Measurements from ENCODE around the gene SBF2. TPM values are rescaled to one million over a fixed set of nuclear protein-coding genes. Genes with fewer than 3 reads are reported as not detected.
"Not testable (repeated sequence)": the region's sequence is repeated elsewhere in the genome, so short reads cannot be mapped to it uniquely, and the experiment has no call there.

The SBF2 gene
- total RNA-seq, 1 donor from 2014 or later, result 12.0 TPM

GRCh38 chr11:10004526-10005113 is 289.4 kb downstream of the SBF2 start:
- Mint-ChIP-seq H3K27ac (no peak overlapping the region), H3K36me3 (ENCODE audit: low read depth) (no peaks in the 10 kb centered on the region), H3K4me3 (no peak overlapping the region), H3K9me3 (peaks cover 5% of the 10 kb centered on the region), H3K27me3 (no peaks in the 10 kb centered on the region), H3K4me1 (no peaks in the 10 kb centered on the region)
- TF ChIP-seq, protein P1, sequence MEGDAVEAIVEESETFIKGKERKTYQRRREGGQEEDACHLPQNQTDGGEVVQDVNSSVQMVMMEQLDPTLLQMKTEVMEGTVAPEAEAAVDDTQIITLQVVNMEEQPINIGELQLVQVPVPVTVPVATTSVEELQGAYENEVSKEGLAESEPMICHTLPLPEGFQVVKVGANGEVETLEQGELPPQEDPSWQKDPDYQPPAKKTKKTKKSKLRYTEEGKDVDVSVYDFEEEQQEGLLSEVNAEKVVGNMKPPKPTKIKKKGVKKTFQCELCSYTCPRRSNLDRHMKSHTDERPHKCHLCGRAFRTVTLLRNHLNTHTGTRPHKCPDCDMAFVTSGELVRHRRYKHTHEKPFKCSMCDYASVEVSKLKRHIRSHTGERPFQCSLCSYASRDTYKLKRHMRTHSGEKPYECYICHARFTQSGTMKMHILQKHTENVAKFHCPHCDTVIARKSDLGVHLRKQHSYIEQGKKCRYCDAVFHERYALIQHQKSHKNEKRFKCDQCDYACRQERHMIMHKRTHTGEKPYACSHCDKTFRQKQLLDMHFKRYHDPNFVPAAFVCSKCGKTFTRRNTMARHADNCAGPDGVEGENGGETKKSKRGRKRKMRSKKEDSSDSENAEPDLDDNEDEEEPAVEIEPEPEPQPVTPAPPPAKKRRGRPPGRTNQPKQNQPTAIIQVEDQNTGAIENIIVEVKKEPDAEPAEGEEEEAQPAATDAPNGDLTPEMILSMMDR (IDR thresholded peaks at IDR 0.05), result no peak
- CTCF ChIA-PET, result interaction anchor here (1.1 kb wide), 1 partner anchor 650 kb away, joined by 3 read pairs; no protein-coding TSS in a partner anchor
- POLR2A ChIA-PET, result no interaction called here
- DNase-seq, result no peak
- ATAC-seq (ENCODE audit: low read depth), result no peak
- intact Hi-C loops (cut with micrococcal nuclease), result no loop called here

DNA sequence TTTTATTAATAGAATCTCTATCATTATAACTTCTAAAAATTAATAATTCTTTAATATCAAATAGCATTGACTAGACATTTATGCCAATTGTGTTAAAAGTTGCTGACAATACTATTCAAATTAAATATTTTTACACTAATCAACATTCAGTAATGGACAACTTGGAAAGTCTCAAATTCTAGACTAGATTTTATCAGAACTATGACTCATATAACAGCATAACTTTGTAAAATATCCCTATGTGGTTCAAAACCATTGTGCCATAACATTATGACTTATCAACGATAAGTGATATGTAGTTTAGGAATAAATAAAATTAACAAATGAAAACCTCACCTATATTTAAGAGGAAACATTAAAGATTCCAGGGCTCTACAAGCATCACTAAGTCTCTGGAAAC is 291.8 kb downstream of the SBF2 start:
- TF ChIP-seq, protein P1 (IDR thresholded peaks at IDR 0.05), result no peak
- H3K27me3 Mint-ChIP-seq, result no peaks in the 10 kb centered on the region
- H3K4me3 Mint-ChIP-seq, result no peak overlapping the region
- DNase-seq, result no peak
- H3K4me1 Mint-ChIP-seq, result no peaks in the 10 kb centered on the region
- H3K27ac Mint-ChIP-seq, result no peak overlapping the region
- peaks cover 2% of the 10 kb centered on the region for H3K36me3 Mint-ChIP-seq (ENCODE audit: low read depth)
- intact Hi-C loops (cut with micrococcal nuclease), result no loop called here
- H3K9me3 Mint-ChIP-seq, result no peaks in the 10 kb centered on the region
- POLR2A ChIA-PET, result no interaction called here
- ATAC-seq (ENCODE audit: low read depth), result no peak
- CTCF ChIA-PET, result no interaction called here

DNA sequence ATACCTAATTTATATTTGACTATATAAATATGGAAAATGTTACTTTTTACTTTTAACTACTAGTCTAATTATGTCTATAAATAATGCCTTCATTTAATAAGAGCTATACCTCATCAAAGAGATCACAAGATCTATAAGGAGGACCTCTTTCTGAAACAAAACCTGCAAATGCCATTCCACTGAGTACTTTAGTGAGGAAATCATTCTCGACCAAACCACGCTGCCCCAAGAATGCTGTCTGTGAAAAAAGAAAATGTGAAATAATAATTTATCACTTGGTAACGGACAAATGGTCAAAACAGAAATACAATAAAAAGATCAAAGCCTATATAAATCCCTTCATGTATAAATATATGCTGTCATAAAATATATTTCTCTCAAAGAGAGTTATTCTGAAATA is 301.7 kb downstream of the SBF2 start:
- no peak for ATAC-seq (ENCODE audit: low read depth)
- H3K36me3 Mint-ChIP-seq (ENCODE audit: low read depth), result peaks cover 3% of the 10 kb centered on the region
- H3K27ac Mint-ChIP-seq, result no peak overlapping the region
- peaks cover 12% of the 10 kb centered on the region for H3K4me1 Mint-ChIP-seq
- CTCF ChIA-PET, result no interaction called here
- H3K27me3 Mint-ChIP-seq, result no peaks in the 10 kb centered on the region
- no peak overlapping the region for H3K4me3 Mint-ChIP-seq
- no peak for DNase-seq
- intact Hi-C loops (cut with micrococcal nuclease), result loop anchor here (5.0 kb wide), 1 partner anchor 330 kb away; no protein-coding TSS in a partner anchor
- POLR2A ChIA-PET, result no interaction called here
- H3K9me3 Mint-ChIP-seq, result no peaks in the 10 kb centered on the region
- TF ChIP-seq, protein P1 (IDR thresholded peaks at IDR 0.05), result no peak

DNA sequence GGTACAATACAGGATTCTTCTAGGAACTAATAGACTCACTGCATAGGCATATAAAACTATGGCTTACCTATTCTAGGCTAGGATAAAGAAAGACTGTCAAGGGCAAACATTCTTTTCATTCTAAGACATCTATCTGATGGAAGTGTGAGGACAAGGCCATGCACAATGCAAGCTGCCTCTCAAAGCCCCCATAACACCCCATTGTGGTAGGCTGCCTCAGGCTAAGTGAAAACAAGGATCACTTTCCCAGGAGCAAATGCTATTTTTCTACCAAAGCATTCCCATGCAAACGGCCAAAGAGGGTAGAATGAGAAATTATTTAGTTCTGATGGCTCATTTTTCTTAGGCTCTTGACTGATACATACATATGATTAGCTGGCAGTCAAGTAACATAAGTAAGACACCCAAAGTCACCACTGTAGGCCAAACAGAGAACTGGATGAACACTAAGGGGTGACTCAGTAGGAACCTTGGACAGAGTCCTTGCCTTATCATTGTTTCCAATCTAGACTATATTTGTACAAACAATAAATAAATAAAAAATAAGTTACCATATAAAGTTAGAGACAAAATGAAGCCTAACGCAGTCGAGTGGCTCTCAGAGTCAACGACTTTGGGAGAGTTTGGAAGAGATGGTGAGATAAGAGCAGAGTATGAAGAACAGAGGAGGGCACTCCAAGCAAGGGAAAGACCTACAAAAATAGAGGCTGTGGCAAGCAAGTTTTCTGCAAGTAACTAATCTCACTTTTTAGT is 303.6 kb downstream of the SBF2 start:
- no peak overlapping the region for H3K27ac Mint-ChIP-seq
- H3K4me1 Mint-ChIP-seq, result peaks cover 31% of the 10 kb centered on the region
- TF ChIP-seq, protein P1 (IDR thresholded peaks at IDR 0.05), result no peak
- H3K4me3 Mint-ChIP-seq, result no peak overlapping the region
- intact Hi-C loops (cut with micrococcal nuclease), result loop anchor here (5.0 kb wide), 1 partner anchor 332 kb away; no protein-coding TSS in a partner anchor
- ChIA-PET CTCF (no interaction called here), POLR2A (no interaction called here)
- peaks cover 4% of the 10 kb centered on the region for H3K9me3 Mint-ChIP-seq
- peaks cover 3% of the 10 kb centered on the region for H3K36me3 Mint-ChIP-seq (ENCODE audit: low read depth)
- H3K27me3 Mint-ChIP-seq, result no peaks in the 10 kb centered on the region
- DNase-seq, result no peak
- no peak for ATAC-seq (ENCODE audit: low read depth)

GRCh38 chr11:9987303-9987702 is 306.7 kb downstream of the SBF2 start:
- peak overlapping the region; percentile 67 for H3K27ac Mint-ChIP-seq
- CTCF ChIA-PET; H3K36me3 Mint-ChIP-seq (ENCODE audit: low read depth); ATAC-seq (ENCODE audit: low read depth); DNase-seq; intact Hi-C loops (cut with micrococcal nuclease); H3K27me3 Mint-ChIP-seq; H3K9me3 Mint-ChIP-seq: not testable (repeated sequence)
- H3K4me3 Mint-ChIP-seq, result peak overlapping the region; percentile 52
- POLR2A ChIA-PET, result interaction anchor here (0.6 to 1.0 kb wide), 3 partner anchors 15 to 320 kb away, joined by 3 to 4 read pairs (median 3); no protein-coding TSS in a partner anchor
- H3K4me1 Mint-ChIP-seq, result peaks cover 50% of the 10 kb centered on the region
